T-cell (primary cell): ENCODE results near the gene GATD1. TPM values are rescaled to one million over a fixed set of nuclear protein-coding genes. Genes with fewer than 3 reads are reported as not detected.
"Not testable (repeated sequence)": the region's sequence is repeated elsewhere in the genome, so short reads cannot be mapped to it uniquely, and the experiment has no call there.

Source experiments
- ATAC-seq, 4 experiments: fragments of 200-7000 bp in 3 of 4; fragments of 150-1000 bp in 1 of 4; cut with Tn5 transposase; replicated peaks in 1 of 4; 1 replicate in 3 of 4; 2 replicates in 1 of 4; pipeline ENCODE4 v1.10.0; 2021; ENCODE audit warnings: moderate library complexity in 3 of 4, mild to moderate bottlenecking in 2 of 4, moderate number of reproducible peaks in 1 of 4
- CTCF ChIA-PET, 2 donors: fragments of 300-600 bp; sonication (Branson Sonifier 250); formaldehyde crosslinking; loops; one replicate each; lab custom pipeline; 2022; ENCODE audit warnings: antibody characterized with exemption in 2 of 2; lab: Charles Lee
- POLR2A ChIA-PET, 2 donors: fragments of 300-600 bp; sonication (Branson Sonifier 250); formaldehyde crosslinking; loops; one replicate each; lab custom pipeline; 2022; ENCODE audit warnings: antibody characterized with exemption in 2 of 2; lab: Charles Lee
- DNase-seq, 35 experiments: peaks; one replicate each; pipeline versions ENCODE4 v3.0.0 to v3.0.0-alpha.2; 2013 to 2023
- H3K27ac ChIP-seq: one replicate; pipeline ENCODE4 v1.5.1; 2013; ENCODE audit warnings: low read length
- H3K27me3 ChIP-seq, 2 experiments: replicated peaks in 1 of 2; 1 replicate in 1 of 2; 2 replicates in 1 of 2; pipeline versions ENCODE4 v1.6.1 to v1.7.0; 2013; ENCODE audit warnings: low read length in 1 of 2, mixed read lengths in 1 of 2; ENCODE audit not compliant: control insufficient read depth in 2 of 2, insufficient read depth in 2 of 2; ENCODE audit errors: extremely low read depth in 1 of 2
- H3K36me3 ChIP-seq, 2 donors: 1 replicate in 1 of 2; 2 replicates in 1 of 2; pipeline versions ENCODE4 v1.6.1 to v1.7.0; 2013; ENCODE audit warnings: low read length in 1 of 2; ENCODE audit not compliant: control insufficient read depth in 2 of 2, insufficient read depth in 1 of 2; ENCODE audit errors: extremely low read depth in 1 of 2
- H3K4me1 ChIP-seq, 2 experiments: 1 replicate in 1 of 2; 2 replicates in 1 of 2; pipeline versions ENCODE4 v1.6.1 to v1.7.0; 2013; ENCODE audit warnings: low read length in 2 of 2, mixed read lengths in 1 of 2; ENCODE audit not compliant: insufficient read depth in 2 of 2, control insufficient read depth in 1 of 2; ENCODE audit errors: extremely low read depth in 1 of 2
- H3K4me3 ChIP-seq, 2 donors: 1 replicate in 1 of 2; 2 replicates in 1 of 2; pipeline versions ENCODE4 v1.5.1 to v1.7.0; 2013; ENCODE audit warnings: mild to moderate bottlenecking in 2 of 2, low read length in 1 of 2, moderate library complexity in 1 of 2; ENCODE audit not compliant: control insufficient read depth in 1 of 2; ENCODE audit errors: extremely low read depth in 1 of 2
- H3K9me3 ChIP-seq: 2 replicates; pipeline ENCODE4 v1.7.0; 2013
- H3K27ac Mint-ChIP-seq, 2 donors: one replicate each; pipeline ENCODE4 v1.8.0; 2020 to 2021; ENCODE audit warnings: mild to moderate bottlenecking in 2 of 2, mixed read lengths in 2 of 2
- H3K27me3 Mint-ChIP-seq, 2 donors: one replicate each; pipeline ENCODE4 v1.8.0; 2021 to 2022; ENCODE audit warnings: mixed read lengths in 2 of 2
- H3K36me3 Mint-ChIP-seq: one replicate; pipeline ENCODE4 v1.8.0; 2021; ENCODE audit warnings: mixed read lengths
- H3K4me1 Mint-ChIP-seq, 3 donors: one replicate each; pipeline ENCODE4 v1.8.0; 2020 to 2022; ENCODE audit warnings: mixed read lengths in 3 of 3, mild to moderate bottlenecking in 1 of 3
- H3K4me3 Mint-ChIP-seq, 3 donors: one replicate each; pipeline ENCODE4 v1.8.0; 2020 to 2022; ENCODE audit warnings: mild to moderate bottlenecking in 3 of 3, mixed read lengths in 3 of 3, moderate library complexity in 3 of 3
- H3K9me3 Mint-ChIP-seq, 3 donors: one replicate each; pipeline ENCODE4 v1.8.0; 2020 to 2022; ENCODE audit warnings: mixed read lengths in 3 of 3
- WGBS: methylation state at CpG from one replicate; pipeline ENCODE4 v1.1.5; 2013; ENCODE audit warnings: missing lambda C conversion rate; ENCODE audit not compliant: insufficient coverage; 5-methylcytosine and 5-hydroxymethylcytosine counted together
- total RNA-seq, 35 experiments: library from RNA in 6 of 35; stranded (reverse) in 6 of 35; fragments of 120-200 nt in 1 of 35; gene quantifications; one replicate each; pipeline versions ENCODE4 v1.2.1 to v1.2.4 and lab custom pipeline; 2013 to 2026

The GATD1 gene
- total RNA-seq, 5 donors from 2014 or later (not counting 1 experiment from before 2014, with no cell fraction given), result 40.8 to 73.5 (median 70.2) TPM

- no peaks in the 10 kb centered on the region for H3K9me3 Mint-ChIP-seq
- peaks cover 0 to 26% of the 10 kb centered on the region in 2 experiments for H3K4me1 ChIP-seq
- 25% methylated on average over 42 of the region's 46 CpGs for WGBS
- no peaks in the 10 kb centered on the region for H3K36me3 ChIP-seq
- DNase-seq (peak in 19 of 35 experiments; percentile 10 to 57 (median 33)), ATAC-seq (peak; percentile 50 to 65 (median 51))
- H3K27ac ChIP-seq, result no peak overlapping the region
- H3K36me3 Mint-ChIP-seq, result no peaks in the 10 kb centered on the region
- H3K9me3 ChIP-seq, result no peaks in the 10 kb centered on the region
- H3K4me3 ChIP-seq, result peak overlapping the region; percentile 48 to 59
- no peaks in the 10 kb centered on the region for H3K27me3 Mint-ChIP-seq
- CTCF ChIA-PET, result interaction anchor here (0.7 to 1.3 kb wide), 2 partner anchors 22 to 192 kb away, joined by 3 to 6 read pairs; no protein-coding TSS in a partner anchor
- H3K27me3 ChIP-seq, result no peaks in the 10 kb centered on the region
- H3K27ac Mint-ChIP-seq, result peak overlapping the region; percentile 71 to 74
- peak overlapping the region; percentile 80 to 86 (median 82) for H3K4me3 Mint-ChIP-seq
- H3K4me1 Mint-ChIP-seq, result peaks cover 21 to 24% (median 21%) of the 10 kb centered on the region in 3 donors
- POLR2A ChIA-PET, result no interaction called here
Observed at GRCh38 chr11:746289-747157, 30.8 kb downstream of the GATD1 start.

- Mint-ChIP-seq H3K4me3 (peak overlapping the region in 1 of 3 donors; percentile 36), H3K27ac (no peak overlapping the region), H3K36me3 (no peaks in the 10 kb centered on the region), H3K27me3 (no peaks in the 10 kb centered on the region), H3K4me1 (peaks cover 21 to 24% (median 21%) of the 10 kb centered on the region in 3 donors), H3K9me3 (no peaks in the 10 kb centered on the region)
- no peak for DNase-seq
- Histone ChIP-seq H3K9me3 (no peaks in the 10 kb centered on the region), H3K4me3 (no peak overlapping the region), H3K36me3 (no peaks in the 10 kb centered on the region), H3K27me3 (peaks cover 0 to 2% of the 10 kb centered on the region in 2 experiments), H3K27ac (no peak overlapping the region), H3K4me1 (peaks cover 0 to 26% of the 10 kb centered on the region in 2 experiments)
- POLR2A ChIA-PET, result interaction anchor here in 1 of 2 donors (0.7 kb wide), 1 partner anchor 198 kb away, joined by 3 read pairs; no protein-coding TSS in a partner anchor
- CTCF ChIA-PET, result no interaction called here
- no peak for ATAC-seq
- no CpG with 5 or more reads among the region's 1 CpG for WGBS
Observed at GRCh38 chr11:745428-745827, 31.9 kb downstream of the GATD1 start.

GRCh38 chr11:742571-743201, 34.6 kb downstream of the GATD1 start:
- Histone ChIP-seq H3K9me3 (no peaks in the 10 kb centered on the region), H3K27me3 (peaks cover 0 to 4% of the 10 kb centered on the region in 2 experiments), H3K36me3 (no peaks in the 10 kb centered on the region), H3K4me3 (no peak overlapping the region), H3K27ac (no peak overlapping the region), H3K4me1 (peaks cover under 1 to 13% of the 10 kb centered on the region in 2 experiments)
- H3K27ac Mint-ChIP-seq, result no peak overlapping the region
- no peak for ATAC-seq
- no peak for DNase-seq
- H3K9me3 Mint-ChIP-seq, result no peaks in the 10 kb centered on the region
- H3K4me3 Mint-ChIP-seq, result no peak overlapping the region
- ChIA-PET POLR2A (interaction anchor here in 1 of 2 donors (0.7 kb wide), 1 partner anchor 283 kb away, joined by 6 read pairs; no protein-coding TSS in a partner anchor), CTCF (no interaction called here)
- WGBS, result 100% methylated on average over 1 of the region's 4 CpGs
- H3K4me1 Mint-ChIP-seq, result peaks cover 13 to 17% (median 14%) of the 10 kb centered on the region in 3 donors
- H3K27me3 Mint-ChIP-seq, result no peaks in the 10 kb centered on the region
- no peaks in the 10 kb centered on the region for H3K36me3 Mint-ChIP-seq

- no peaks in the 10 kb centered on the region for H3K9me3 Mint-ChIP-seq
- ChIA-PET POLR2A (no interaction called here), CTCF (no interaction called here)
- H3K4me3 Mint-ChIP-seq, result no peak overlapping the region
- Histone ChIP-seq H3K4me1 (peaks cover 5 to 18% of the 10 kb centered on the region in 2 experiments), H3K4me3 (no peak overlapping the region), H3K36me3 (no peaks in the 10 kb centered on the region), H3K27ac (no peak overlapping the region), H3K27me3 (peaks cover 0 to 4% of the 10 kb centered on the region in 2 experiments), H3K9me3 (no peaks in the 10 kb centered on the region)
- ATAC-seq (no peak), DNase-seq (no peak)
- H3K27ac Mint-ChIP-seq, result no peak overlapping the region
- H3K27me3 Mint-ChIP-seq, result no peaks in the 10 kb centered on the region
- H3K36me3 Mint-ChIP-seq, result no peaks in the 10 kb centered on the region
- peaks cover 18 to 22% (median 19%) of the 10 kb centered on the region in 3 donors for H3K4me1 Mint-ChIP-seq
- no CpG with 5 or more reads among the region's 3 CpGs for WGBS
Observed at GRCh38 chr11:742156-742546, 35.1 kb downstream of the GATD1 start.

- H3K4me3 ChIP-seq, result peak overlapping the region in 1 of 2 donors; percentile 29
- Mint-ChIP-seq H3K4me3 (peak overlapping the region; percentile 60 to 69 (median 63)), H3K4me1 (peaks cover 16 to 22% (median 17%) of the 10 kb centered on the region in 3 donors), H3K27ac (peak overlapping the region; percentile 63 to 74)
- CTCF ChIA-PET, result interaction anchor here in 1 of 2 donors (0.9 kb wide), 1 partner anchor 10 kb away, joined by 5 read pairs; no protein-coding TSS in a partner anchor
- H3K36me3 Mint-ChIP-seq, POLR2A ChIA-PET, H3K9me3 ChIP-seq, H3K36me3 ChIP-seq, H3K27me3 Mint-ChIP-seq, H3K27ac ChIP-seq, H3K9me3 Mint-ChIP-seq, H3K27me3 ChIP-seq: not testable (repeated sequence)
- WGBS, result 27% methylated on average over 8 of the region's 10 CpGs
- peak in 1 of 35 experiments; percentile 23 for DNase-seq
- ATAC-seq, result peak; percentile 69 to 93 (median 86)
- H3K4me1 ChIP-seq, result peaks cover 5 to 14% of the 10 kb centered on the region in 2 experiments
Observed at GRCh38 chr11:737899-738298, 39.4 kb downstream of the GATD1 start.

GRCh38 chr11:737366-737765, 39.9 kb downstream of the GATD1 start:
- 34% methylated on average over 9 of the region's 11 CpGs for WGBS
- ChIA-PET POLR2A (no interaction called here), CTCF (interaction anchor here in 1 of 2 donors (0.9 kb wide), 1 partner anchor 11 kb away, joined by 5 read pairs; no protein-coding TSS in a partner anchor)
- peaks cover 0 to 4% of the 10 kb centered on the region in 2 experiments for H3K27me3 ChIP-seq
- H3K4me3 ChIP-seq, result peak overlapping the region in 1 of 2 donors; percentile 29
- H3K27ac Mint-ChIP-seq, result peak overlapping the region; percentile 63 to 74
- H3K27me3 Mint-ChIP-seq, result no peaks in the 10 kb centered on the region
- peaks cover 5 to 14% of the 10 kb centered on the region in 2 experiments for H3K4me1 ChIP-seq
- peak overlapping the region; percentile 60 to 69 (median 63) for H3K4me3 Mint-ChIP-seq
- DNase-seq (no peak), ATAC-seq (peak; percentile 37 to 66 (median 54))
- H3K4me1 Mint-ChIP-seq, result peaks cover 16 to 22% (median 17%) of the 10 kb centered on the region in 3 donors
- H3K27ac ChIP-seq, result no peak overlapping the region
- H3K36me3 Mint-ChIP-seq, result no peaks in the 10 kb centered on the region
- no peaks in the 10 kb centered on the region for H3K9me3 Mint-ChIP-seq
- no peaks in the 10 kb centered on the region for H3K9me3 ChIP-seq
- no peaks in the 10 kb centered on the region for H3K36me3 ChIP-seq
